ENCODE results near the gene WIPF2.

GRCh38 chr17:40321961-40322357 lies 102.9 kb downstream of the WIPF2 start:
- TF ChIP-seq ZNF274 (IDR thresholded peaks at IDR 0.05; ENCODE audit: low read depth, low read length) (no peak), YY1 (IDR thresholded peaks at IDR 0.05; ENCODE audit: insufficient read depth, insufficient read length) (no peak)
